GM19438 (cell line): ENCODE data around the gene CRLF3.
"Not testable (repeated sequence)": the region's sequence is repeated elsewhere in the genome, so short reads cannot be mapped to it uniquely, and the experiment has no call there.

Source experiments
- ATAC-seq: cut with Tn5 transposase; IDR thresholded peaks from one replicate; pipeline ENCODE4 v1.9.1; 2021; ENCODE audit warnings: low read depth; ENCODE audit not compliant: unreplicated experiment

The CRLF3 gene

GRCh38 chr17:30824356-30825145, at the start of gene CRLF3:
Gene CRLF3, minus strand, starts transcription at chr17:30824692. Its CDS starts 41 bp downstream, at chr17:30824651.
- peak; percentile 83 for ATAC-seq

GRCh38 chr17:30869005-30869404, 44.5 kb upstream of the CRLF3 start:
- ATAC-seq, result no peak

GRCh38 chr17:30864636-30865035, 40.1 kb upstream of the CRLF3 start:
- ATAC-seq, result no peak

GRCh38 chr17:30858556-30859250, 34.2 kb upstream of the CRLF3 start:
- ATAC-seq, result no peak

GRCh38 chr17:30854146-30854545, 29.7 kb upstream of the CRLF3 start:
- ATAC-seq, result no peak

- no peak for ATAC-seq
These were observed 23.5 kb upstream of the CRLF3 start for GRCh38 chr17:30848021-30848420.

GRCh38 chr17:30840771-30841170, 16.3 kb upstream of the CRLF3 start:
- no peak for ATAC-seq

GRCh38 chr17:30838202-30838807, 13.8 kb upstream of the CRLF3 start:
- ATAC-seq, result no peak

GRCh38 chr17:30832438-30833124, 8.1 kb upstream of the CRLF3 start:
- no peak for ATAC-seq

GRCh38 chr17:30831663-30832437, 7.4 kb upstream of the CRLF3 start, which contains the start of gene ATAD5:
Gene ATAD5, plus strand, starts transcription at chr17:30831966. Its CDS starts 382 bp downstream, at chr17:30832348.
- no peak for ATAC-seq

- no peak for ATAC-seq
These were observed 6.8 kb upstream of the CRLF3 start for GRCh38 chr17:30831257-30831656.

GRCh38 chr17:30829022-30829421, 4.5 kb upstream of the CRLF3 start:
- ATAC-seq, result no peak

GRCh38 chr17:30827082-30827481, 2.6 kb upstream of the CRLF3 start:
- no peak for ATAC-seq

GRCh38 chr17:30824002-30824355, 513 bp downstream of the CRLF3 start:
- ATAC-seq, result no peak

- no peak for ATAC-seq
These were observed 1.1 kb downstream of the CRLF3 start for GRCh38 chr17:30823421-30823820.

GRCh38 chr17:30822919-30823318, 1.6 kb downstream of the CRLF3 start:
- ATAC-seq, result not testable (repeated sequence)

GRCh38 chr17:30821871-30822723, 2.4 kb downstream of the CRLF3 start:
- ATAC-seq, result no peak

GRCh38 chr17:30819971-30820705, 4.4 kb downstream of the CRLF3 start:
- no peak for ATAC-seq

- ATAC-seq, result no peak
These were observed 8.3 kb downstream of the CRLF3 start for GRCh38 chr17:30816165-30816564.
